Stomach smooth muscle (tissue), 2 donors: ENCODE results near the gene BCL2.
A peak's percentile ranks its signal among the peaks of the same experiment; 100 is the strongest.

Experiments
- H3K27ac ChIP-seq: one replicate; pipeline ENCODE4 v1.7.0; 2013; ENCODE audit warnings: mild to moderate bottlenecking, low read length, inconsistent platforms
- H3K27me3 ChIP-seq, 2 donors: one replicate each; pipeline ENCODE4 v1.7.0; 2013; ENCODE audit warnings: low read length in 2 of 2; ENCODE audit not compliant: insufficient read depth in 2 of 2, control insufficient read depth in 1 of 2
- H3K36me3 ChIP-seq, 2 donors: one replicate each; pipeline ENCODE4 v1.7.0; 2013; ENCODE audit warnings: low read length in 2 of 2; ENCODE audit not compliant: control insufficient read depth in 2 of 2, insufficient read depth in 2 of 2
- H3K4me1 ChIP-seq: one replicate; pipeline ENCODE4 v1.7.0; 2013; ENCODE audit warnings: low read length; ENCODE audit not compliant: control insufficient read depth, insufficient read depth
- H3K4me3 ChIP-seq, 2 donors: one replicate each; pipeline ENCODE4 v1.7.0; 2013; ENCODE audit warnings: low read length in 2 of 2
- H3K9ac ChIP-seq, 2 donors: one replicate each; pipeline ENCODE4 v1.7.0; 2013; ENCODE audit warnings: low read length in 2 of 2, mild to moderate bottlenecking in 1 of 2
- H3K9me3 ChIP-seq, 2 donors: one replicate each; pipeline ENCODE4 v1.7.0; 2013; ENCODE audit warnings: low read length in 2 of 2; ENCODE audit not compliant: control insufficient read depth in 2 of 2
- donor health status: healthy.
- donor health status: Pancreatic carcinoma.

The BCL2 gene

DNA sequence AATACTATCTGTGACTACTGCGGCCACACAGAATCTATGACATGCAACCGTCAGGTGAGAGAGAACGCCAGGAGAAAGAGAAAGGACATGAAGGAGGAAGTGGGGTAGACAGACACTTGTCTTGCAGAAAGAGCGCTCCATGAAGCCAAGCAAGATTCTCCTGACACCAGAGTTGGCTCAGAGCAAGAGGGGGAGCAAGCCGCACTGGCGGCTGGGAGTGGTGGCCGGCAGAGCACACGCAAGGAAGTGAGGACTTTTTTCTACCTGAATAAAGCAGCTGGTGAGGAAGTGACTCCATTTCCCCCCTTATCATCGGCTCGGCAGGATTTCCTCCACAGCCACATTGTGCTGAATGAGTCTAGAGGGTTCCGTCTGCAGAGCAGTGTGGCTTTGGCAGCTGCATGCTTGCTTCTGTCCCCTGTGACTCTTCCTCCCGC, 181.6 kb downstream of the BCL2 start:
- no peaks in the 10 kb centered on the region for H3K27me3 ChIP-seq
- no peak overlapping the region for H3K27ac ChIP-seq
- no peaks in the 10 kb centered on the region for H3K36me3 ChIP-seq
- no peak overlapping the region for H3K9ac ChIP-seq
- peaks cover 23% of the 10 kb centered on the region for H3K4me1 ChIP-seq
- H3K4me3 ChIP-seq, result peak overlapping the region in 1 of 2 donors; percentile 1
- no peaks in the 10 kb centered on the region for H3K9me3 ChIP-seq

- H3K9me3 ChIP-seq, result no peaks in the 10 kb centered on the region
- H3K27ac ChIP-seq, result no peak overlapping the region
Observed at GRCh38 chr18:63135101-63135500, 184.5 kb downstream of the BCL2 start.

DNA sequence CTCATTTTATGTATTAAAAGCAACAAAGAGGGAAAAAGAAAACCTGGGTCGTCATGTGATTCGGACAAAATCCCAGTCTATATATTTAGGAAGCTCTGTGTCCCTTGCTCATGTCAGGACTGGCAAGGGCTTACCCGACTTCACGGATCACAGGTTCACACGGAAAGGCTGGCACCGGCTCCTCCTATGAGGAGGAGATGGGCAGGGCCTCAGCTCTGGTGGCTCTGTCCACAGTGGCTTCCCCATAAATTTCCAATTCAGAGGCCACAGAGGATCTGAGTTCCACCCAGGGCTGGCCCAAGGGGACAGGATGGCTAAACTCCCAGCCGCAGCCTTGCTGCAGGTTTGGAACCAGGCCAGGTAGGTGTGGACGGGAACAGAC, 186.8 kb downstream of the BCL2 start:
- peaks cover 16% of the 10 kb centered on the region for H3K4me1 ChIP-seq
- no peak overlapping the region for H3K27ac ChIP-seq
- no peak overlapping the region for H3K9ac ChIP-seq
- H3K9me3 ChIP-seq, result no peaks in the 10 kb centered on the region
- H3K27me3 ChIP-seq, result no peaks in the 10 kb centered on the region
- H3K36me3 ChIP-seq, result no peaks in the 10 kb centered on the region
- H3K4me3 ChIP-seq, result no peak overlapping the region

More at GRCh38 chr18:63135101-63135500, 184.5 kb downstream of the BCL2 start:
- Histone ChIP-seq H3K27me3 (no peaks in the 10 kb centered on the region), H3K4me3 (no peak overlapping the region), H3K9ac (no peak overlapping the region), H3K36me3 (no peaks in the 10 kb centered on the region), H3K4me1 (peaks cover 22% of the 10 kb centered on the region)

GRCh38 chr18:63131959-63132818, 187.4 kb downstream of the BCL2 start:
- Histone ChIP-seq H3K4me1 (peaks cover 16% of the 10 kb centered on the region), H3K27me3 (no peaks in the 10 kb centered on the region), H3K9ac (no peak overlapping the region), H3K9me3 (no peaks in the 10 kb centered on the region), H3K27ac (no peak overlapping the region), H3K4me3 (no peak overlapping the region), H3K36me3 (no peaks in the 10 kb centered on the region)

- no peaks in the 10 kb centered on the region for H3K36me3 ChIP-seq
- H3K9ac ChIP-seq, result peak overlapping the region in 1 of 2 donors; percentile 21
- H3K9me3 ChIP-seq, result no peaks in the 10 kb centered on the region
- peak overlapping the region; percentile 6 for H3K27ac ChIP-seq
- peak overlapping the region in 1 of 2 donors; percentile 29 for H3K4me3 ChIP-seq
- H3K27me3 ChIP-seq, result no peaks in the 10 kb centered on the region
- peaks cover 16% of the 10 kb centered on the region for H3K4me1 ChIP-seq
Observed at GRCh38 chr18:63131106-63131958, 188.2 kb downstream of the BCL2 start.

DNA sequence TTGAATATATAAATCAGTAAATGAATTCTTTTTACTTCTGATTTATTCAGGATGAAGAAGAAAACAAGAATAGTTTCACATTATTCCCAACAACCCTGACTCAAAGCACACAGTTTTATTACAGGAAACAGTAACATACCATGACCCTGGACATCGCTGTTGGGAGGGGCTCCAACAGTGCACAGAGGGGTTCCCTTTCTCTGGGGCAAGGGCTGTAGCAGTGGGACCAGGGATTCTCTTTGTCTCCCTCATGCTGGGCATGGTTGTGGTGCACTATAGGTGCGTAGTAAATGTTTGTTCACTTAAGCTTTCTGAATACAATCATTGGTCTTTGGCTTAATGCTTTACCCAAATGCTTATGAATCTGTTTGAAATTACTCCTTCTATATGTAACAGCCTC, 189.4 kb downstream of the BCL2 start:
- no peak overlapping the region for H3K9ac ChIP-seq
- no peak overlapping the region for H3K4me3 ChIP-seq
- no peaks in the 10 kb centered on the region for H3K9me3 ChIP-seq
- no peak overlapping the region for H3K27ac ChIP-seq
- peaks cover 0 to under 1% of the 10 kb centered on the region in 2 donors for H3K36me3 ChIP-seq
- no peaks in the 10 kb centered on the region for H3K27me3 ChIP-seq
- H3K4me1 ChIP-seq, result peaks cover 16% of the 10 kb centered on the region

DNA sequence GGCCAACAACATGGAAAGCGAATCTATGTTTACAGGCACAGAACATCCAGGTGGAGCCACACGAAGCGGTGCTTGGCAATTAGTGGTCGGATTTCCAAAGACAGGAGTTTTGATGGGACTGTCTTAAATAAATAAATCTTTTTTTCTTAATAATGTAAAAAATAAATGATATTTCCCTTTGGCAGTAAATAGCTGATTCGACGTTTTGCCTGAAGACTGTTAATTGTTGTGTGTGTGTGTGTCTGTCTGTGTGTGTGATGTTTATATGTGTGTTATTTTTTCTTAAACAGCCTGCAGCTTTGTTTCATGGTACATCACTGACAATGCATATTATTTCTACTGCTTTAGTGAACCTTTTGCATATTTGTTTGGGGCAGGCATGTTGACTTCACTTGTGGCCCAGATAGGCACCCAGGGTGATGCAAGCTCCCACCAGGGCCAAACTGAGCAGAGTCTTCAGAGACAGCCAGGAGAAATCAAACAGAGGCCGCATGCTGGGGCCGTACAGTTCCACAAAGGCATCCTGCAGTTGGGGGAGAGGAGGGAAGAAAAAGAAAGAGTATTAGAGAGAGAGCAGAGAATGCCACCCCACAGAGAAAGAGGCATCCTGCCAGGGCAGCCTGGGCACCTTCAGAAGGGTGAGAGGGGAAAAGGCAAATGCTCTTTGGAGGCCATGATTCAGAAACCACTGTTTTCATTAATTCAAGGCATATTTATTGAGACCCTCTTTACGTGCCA, 191.2 kb downstream of the BCL2 start:
- no peak overlapping the region for H3K9ac ChIP-seq
- no peak overlapping the region for H3K27ac ChIP-seq

DNA sequence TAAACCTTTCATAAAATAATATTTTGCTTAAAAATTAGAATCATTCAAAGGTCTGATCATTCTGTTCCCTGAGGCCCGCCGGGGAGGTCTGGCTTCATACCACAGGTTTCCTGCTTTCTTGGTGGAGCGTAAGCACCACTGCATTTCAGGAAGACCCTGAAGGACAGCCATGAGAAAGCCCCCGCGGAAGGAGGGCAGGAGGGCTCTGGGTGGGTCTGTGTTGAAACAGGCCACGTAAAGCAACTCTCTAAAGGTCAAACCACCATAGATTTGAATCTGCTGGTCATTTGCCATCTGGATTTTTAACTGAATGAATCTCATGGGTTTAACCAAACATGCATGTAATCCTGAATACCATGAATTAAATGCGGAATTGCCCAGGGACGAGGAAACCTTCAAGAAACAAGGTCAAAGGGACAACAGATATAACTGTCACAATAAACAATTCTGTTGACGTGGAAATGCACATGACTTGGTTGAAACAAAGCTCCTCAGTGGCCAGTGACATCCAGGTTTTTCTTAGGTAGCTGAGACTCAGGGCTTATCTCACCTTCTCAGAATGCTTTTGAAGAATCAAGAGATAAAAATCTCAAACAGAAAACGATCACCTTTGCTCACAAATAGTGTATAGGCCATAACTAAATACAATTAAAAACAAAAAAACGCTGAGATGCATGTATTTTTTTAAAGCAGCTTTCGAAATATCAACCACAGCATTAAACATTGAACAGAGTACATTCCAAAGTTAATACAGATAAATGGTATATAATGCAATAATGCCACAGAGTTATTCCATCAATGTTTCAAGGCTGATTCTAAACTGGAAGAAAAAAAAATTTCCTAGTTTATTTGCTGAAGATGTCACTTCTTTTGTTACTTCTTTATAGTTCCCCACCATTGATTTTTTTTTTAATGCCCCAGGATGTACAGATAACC, 193.2 kb downstream of the BCL2 start:
- Histone ChIP-seq H3K9me3 (no peaks in the 10 kb centered on the region), H3K27ac (no peak overlapping the region)

More for the DNA sequence above, 191.2 kb downstream of the BCL2 start:
- Histone ChIP-seq H3K4me1 (peaks cover 16% of the 10 kb centered on the region), H3K36me3 (peaks cover 0 to 2% of the 10 kb centered on the region in 2 donors), H3K27me3 (no peaks in the 10 kb centered on the region), H3K9me3 (no peaks in the 10 kb centered on the region), H3K4me3 (no peak overlapping the region)

DNA sequence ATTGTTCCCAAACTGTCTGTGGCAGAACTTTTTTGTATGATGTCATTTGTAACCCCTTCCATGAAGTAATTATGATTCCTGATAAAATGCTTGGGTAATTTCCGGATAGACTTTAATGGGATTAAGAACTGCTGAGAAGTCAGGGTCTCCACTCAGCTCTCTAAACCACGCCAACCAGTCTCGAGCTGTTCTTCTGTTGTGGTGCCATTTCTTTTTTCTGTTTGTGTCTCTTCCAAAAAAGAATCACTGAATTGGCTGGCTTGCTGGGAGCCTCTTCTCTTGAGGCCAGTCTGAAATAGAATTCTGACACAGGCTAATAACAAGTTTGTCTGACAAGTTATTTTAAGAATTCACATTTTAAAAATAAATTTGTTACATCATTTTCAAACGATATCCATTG, 198.9 kb downstream of the BCL2 start:
- H3K9ac ChIP-seq, result no peak overlapping the region

More for the DNA sequence above, 193.2 kb downstream of the BCL2 start:
- peaks cover 0 to 2% of the 10 kb centered on the region in 2 donors for H3K36me3 ChIP-seq
- no peak overlapping the region for H3K9ac ChIP-seq
- H3K4me1 ChIP-seq, result peaks cover 5% of the 10 kb centered on the region
- H3K4me3 ChIP-seq, result no peak overlapping the region
- no peaks in the 10 kb centered on the region for H3K27me3 ChIP-seq

More for the DNA sequence above, 198.9 kb downstream of the BCL2 start:
- H3K4me3 ChIP-seq, result no peak overlapping the region
- no peaks in the 10 kb centered on the region for H3K9me3 ChIP-seq
- H3K27me3 ChIP-seq, result peaks cover 0 to 9% of the 10 kb centered on the region in 2 donors
- peaks cover 0 to 2% of the 10 kb centered on the region in 2 donors for H3K36me3 ChIP-seq
- H3K27ac ChIP-seq, result no peak overlapping the region
- peaks cover 3% of the 10 kb centered on the region for H3K4me1 ChIP-seq
